ENCODE data around the gene GIGYF2.
"Not testable (repeated sequence)": the region's sequence is repeated elsewhere in the genome, so short reads cannot be mapped to it uniquely, and the experiment has no call there.

Gene GIGYF2

GRCh38 chr2:232896111-232896510 is 199.0 kb downstream of the GIGYF2 start:
- no peak overlapping the region for H3K9ac ChIP-seq (ENCODE audit: low read depth, low read length)
- peaks cover 1% of the 10 kb centered on the region; the same call in 1 of the 2 replicates for H3K4me1 ChIP-seq (ENCODE audit: insufficient read depth, low read length)
- H3K36me3 ChIP-seq (ENCODE audit: insufficient read depth, low read length) = no peaks in the 10 kb centered on the region
- no peaks in the 10 kb centered on the region for H3K9me3 ChIP-seq (ENCODE audit: control insufficient read depth, insufficient read depth, low read length)

GRCh38 chr2:232896720-232897597 is 199.8 kb downstream of the GIGYF2 start:
- Histone ChIP-seq H3K9ac (ENCODE audit: low read depth, low read length) (no peak overlapping the region), H3K4me1 (ENCODE audit: insufficient read depth, low read length) (peaks cover 10% of the 10 kb centered on the region), H3K36me3 (ENCODE audit: insufficient read depth, low read length) (no peaks in the 10 kb centered on the region), H3K9me3 (ENCODE audit: control insufficient read depth, insufficient read depth, low read length) (no peaks in the 10 kb centered on the region)

GRCh38 chr2:232897598-232898408 is 200.7 kb downstream of the GIGYF2 start:
- H3K9me3 ChIP-seq (ENCODE audit: control insufficient read depth, insufficient read depth, low read length) = no peaks in the 10 kb centered on the region
- no peak overlapping the region for H3K9ac ChIP-seq (ENCODE audit: low read depth, low read length)
- H3K36me3 ChIP-seq (ENCODE audit: insufficient read depth, low read length) = no peaks in the 10 kb centered on the region
- H3K4me1 ChIP-seq (ENCODE audit: insufficient read depth, low read length) = peaks cover 14% of the 10 kb centered on the region

GRCh38 chr2:232898592-232899543 is 201.7 kb downstream of the GIGYF2 start:
- Histone ChIP-seq H3K9ac (ENCODE audit: low read depth, low read length) (no peak overlapping the region), H3K9me3 (ENCODE audit: control insufficient read depth, insufficient read depth, low read length) (no peaks in the 10 kb centered on the region), H3K4me1 (ENCODE audit: insufficient read depth, low read length) (peaks cover 14% of the 10 kb centered on the region), H3K36me3 (ENCODE audit: insufficient read depth, low read length) (no peaks in the 10 kb centered on the region)

- H3K9ac ChIP-seq (ENCODE audit: low read depth, low read length) = peak overlapping the region; percentile 37; the same call in 1 of the 2 replicates
These were observed 203.9 kb downstream of the GIGYF2 start for GRCh38 chr2:232900811-232901735.

GRCh38 chr2:232901736-232902578 is 204.8 kb downstream of the GIGYF2 start:
- peaks cover 14% of the 10 kb centered on the region for H3K4me1 ChIP-seq (ENCODE audit: insufficient read depth, low read length)
- H3K9ac ChIP-seq (ENCODE audit: low read depth, low read length) = peak overlapping the region; percentile 37; the same call in 1 of the 2 replicates
- H3K9me3 ChIP-seq (ENCODE audit: control insufficient read depth, insufficient read depth, low read length) = no peaks in the 10 kb centered on the region
- no peaks in the 10 kb centered on the region for H3K36me3 ChIP-seq (ENCODE audit: insufficient read depth, low read length)

More at GRCh38 chr2:232900811-232901735, 203.9 kb downstream of the GIGYF2 start:
- H3K9me3 ChIP-seq (ENCODE audit: control insufficient read depth, insufficient read depth, low read length) = no peaks in the 10 kb centered on the region
- no peaks in the 10 kb centered on the region for H3K36me3 ChIP-seq (ENCODE audit: insufficient read depth, low read length)
- H3K4me1 ChIP-seq (ENCODE audit: insufficient read depth, low read length) = peaks cover 14% of the 10 kb centered on the region

- Histone ChIP-seq H3K4me1 (ENCODE audit: insufficient read depth, low read length) (peaks cover 14% of the 10 kb centered on the region), H3K9ac (ENCODE audit: low read depth, low read length) (no peak overlapping the region), H3K9me3 (ENCODE audit: control insufficient read depth, insufficient read depth, low read length) (no peaks in the 10 kb centered on the region), H3K36me3 (ENCODE audit: insufficient read depth, low read length) (no peaks in the 10 kb centered on the region)
These were observed 206.9 kb downstream of the GIGYF2 start for GRCh38 chr2:232903989-232904388.

GRCh38 chr2:232906867-232907717 is 210.0 kb downstream of the GIGYF2 start:
- not testable (repeated sequence) for H3K9me3 ChIP-seq (ENCODE audit: control insufficient read depth, insufficient read depth, low read length); H3K9ac ChIP-seq (ENCODE audit: low read depth, low read length); H3K36me3 ChIP-seq (ENCODE audit: insufficient read depth, low read length); H3K4me1 ChIP-seq (ENCODE audit: insufficient read depth, low read length)

GRCh38 chr2:232907718-232908085 is 210.6 kb downstream of the GIGYF2 start:
- not testable (repeated sequence) for H3K9ac ChIP-seq (ENCODE audit: low read depth, low read length); H3K9me3 ChIP-seq (ENCODE audit: control insufficient read depth, insufficient read depth, low read length); H3K36me3 ChIP-seq (ENCODE audit: insufficient read depth, low read length); H3K4me1 ChIP-seq (ENCODE audit: insufficient read depth, low read length)

- peaks cover 6% of the 10 kb centered on the region; the same call in 1 of the 2 replicates for H3K9me3 ChIP-seq (ENCODE audit: control insufficient read depth, insufficient read depth, low read length)
- no peaks in the 10 kb centered on the region for H3K36me3 ChIP-seq (ENCODE audit: insufficient read depth, low read length)
- H3K4me1 ChIP-seq (ENCODE audit: insufficient read depth, low read length) = no peaks in the 10 kb centered on the region
- no peak overlapping the region for H3K9ac ChIP-seq (ENCODE audit: low read depth, low read length)
These were observed 211.6 kb downstream of the GIGYF2 start for GRCh38 chr2:232908695-232909094.

All from ES-I3 (cell line).